ENCODE results near the gene SAMHD1.
A peak's percentile ranks its signal among the peaks of the same experiment; 100 is the strongest.

The SAMHD1 gene

DNA sequence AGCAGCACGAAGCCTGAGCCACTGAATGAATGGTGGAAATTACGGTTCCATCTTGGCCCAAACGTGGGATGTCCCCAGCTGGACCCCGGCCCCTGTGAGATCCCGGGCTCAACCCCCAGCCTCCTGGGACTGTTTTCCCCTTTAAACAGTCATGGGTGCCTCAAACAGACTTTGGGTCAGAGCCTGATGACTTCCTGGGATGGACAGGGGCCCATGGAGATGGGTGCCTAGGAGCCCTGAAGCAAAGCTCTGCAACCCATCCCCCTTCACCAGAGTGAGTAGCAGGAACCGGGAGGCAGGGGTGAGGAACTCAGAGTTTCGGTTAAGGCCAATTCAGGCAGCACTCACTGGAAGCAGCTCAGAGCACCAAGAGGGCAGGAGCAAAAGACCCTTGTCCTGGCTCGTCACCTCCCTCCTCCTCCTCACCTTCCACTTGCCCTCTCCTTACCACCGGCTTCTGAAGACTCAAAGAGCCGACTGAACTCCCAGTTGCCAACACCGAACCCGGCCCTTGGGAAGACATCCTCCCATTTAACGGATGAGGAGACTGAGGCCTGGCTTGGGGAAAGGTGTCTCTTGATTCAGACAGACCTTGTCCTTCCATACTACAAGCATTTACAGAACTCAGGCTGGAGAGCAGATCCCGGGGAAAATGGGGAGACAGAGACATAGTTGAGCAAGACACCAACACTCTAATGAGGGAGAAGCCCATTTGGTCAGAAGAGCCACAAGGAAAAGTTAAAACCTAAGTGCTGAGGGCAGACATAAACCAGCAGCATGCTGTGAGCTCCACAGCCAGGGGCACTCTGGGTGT is 90.5 kb downstream of the SAMHD1 start:
- H3K27ac ChIP-seq: peak overlapping the region; percentile 96
- TF ChIP-seq, protein P1, sequence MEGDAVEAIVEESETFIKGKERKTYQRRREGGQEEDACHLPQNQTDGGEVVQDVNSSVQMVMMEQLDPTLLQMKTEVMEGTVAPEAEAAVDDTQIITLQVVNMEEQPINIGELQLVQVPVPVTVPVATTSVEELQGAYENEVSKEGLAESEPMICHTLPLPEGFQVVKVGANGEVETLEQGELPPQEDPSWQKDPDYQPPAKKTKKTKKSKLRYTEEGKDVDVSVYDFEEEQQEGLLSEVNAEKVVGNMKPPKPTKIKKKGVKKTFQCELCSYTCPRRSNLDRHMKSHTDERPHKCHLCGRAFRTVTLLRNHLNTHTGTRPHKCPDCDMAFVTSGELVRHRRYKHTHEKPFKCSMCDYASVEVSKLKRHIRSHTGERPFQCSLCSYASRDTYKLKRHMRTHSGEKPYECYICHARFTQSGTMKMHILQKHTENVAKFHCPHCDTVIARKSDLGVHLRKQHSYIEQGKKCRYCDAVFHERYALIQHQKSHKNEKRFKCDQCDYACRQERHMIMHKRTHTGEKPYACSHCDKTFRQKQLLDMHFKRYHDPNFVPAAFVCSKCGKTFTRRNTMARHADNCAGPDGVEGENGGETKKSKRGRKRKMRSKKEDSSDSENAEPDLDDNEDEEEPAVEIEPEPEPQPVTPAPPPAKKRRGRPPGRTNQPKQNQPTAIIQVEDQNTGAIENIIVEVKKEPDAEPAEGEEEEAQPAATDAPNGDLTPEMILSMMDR (IDR thresholded peaks at IDR 0.05): no peak
- TF ChIP-seq ZFX (IDR thresholded peaks at IDR 0.05; ENCODE audit: borderline replicate concordance): no peak

DNA sequence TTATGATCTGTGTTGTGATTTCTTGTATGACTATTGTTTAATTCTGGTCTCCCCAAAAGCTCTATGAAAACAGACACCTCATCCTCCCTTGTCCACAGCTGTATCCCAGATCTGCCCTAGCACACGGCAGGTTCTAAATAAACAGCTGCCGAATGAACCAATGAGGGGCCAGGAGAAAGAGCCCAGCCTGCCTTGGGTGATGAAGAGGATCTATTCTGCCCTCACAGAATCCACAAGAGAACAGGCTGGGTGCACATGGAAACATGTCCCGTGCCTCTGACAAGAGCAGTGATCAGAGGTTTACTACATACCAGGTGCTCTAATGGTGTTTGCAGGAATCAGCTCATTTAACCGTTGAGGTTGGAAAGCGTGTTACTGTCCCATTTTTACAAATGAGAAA is 91.2 kb downstream of the SAMHD1 start:
- TF ChIP-seq ZFX (IDR thresholded peaks at IDR 0.05; ENCODE audit: borderline replicate concordance): no peak
- TF ChIP-seq, protein P1 (IDR thresholded peaks at IDR 0.05): no peak
- H3K27ac ChIP-seq: peak overlapping the region; percentile 96; the same call in 1 of the 2 replicates

DNA sequence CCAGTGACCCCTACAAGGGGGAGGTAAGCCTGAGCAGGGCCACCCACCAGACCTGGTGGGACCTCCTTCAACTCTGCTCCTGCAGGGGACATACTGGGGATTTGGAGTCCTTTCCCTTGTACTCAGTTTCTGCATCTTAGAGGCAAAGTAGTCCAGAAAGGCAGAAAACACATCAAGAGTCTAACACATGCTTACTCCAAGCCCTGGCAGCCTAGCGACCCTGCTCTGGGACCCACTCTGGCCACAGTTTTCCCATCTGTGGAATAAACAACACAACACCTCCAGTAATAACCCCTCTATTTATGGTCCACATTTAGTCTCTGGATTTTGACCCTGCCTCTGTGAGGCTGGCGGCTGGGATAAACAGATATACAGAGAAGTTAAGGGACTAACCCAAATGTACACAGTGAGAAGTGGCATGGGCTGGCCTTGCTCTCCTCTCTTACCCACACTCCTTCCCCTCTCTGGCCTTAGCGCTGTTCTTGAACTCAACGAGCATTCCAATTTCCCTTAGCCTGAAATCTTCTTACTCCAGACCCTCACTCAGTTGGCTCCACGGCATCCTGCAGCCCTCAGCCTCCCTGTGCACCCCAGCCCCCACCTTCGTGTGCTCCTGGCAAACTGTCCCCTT is 91.7 kb downstream of the SAMHD1 start:
- H3K27ac ChIP-seq: peak overlapping the region; percentile 96
- TF ChIP-seq, protein P1 (IDR thresholded peaks at IDR 0.05): no peak
- TF ChIP-seq ZFX (IDR thresholded peaks at IDR 0.05; ENCODE audit: borderline replicate concordance): no peak

DNA sequence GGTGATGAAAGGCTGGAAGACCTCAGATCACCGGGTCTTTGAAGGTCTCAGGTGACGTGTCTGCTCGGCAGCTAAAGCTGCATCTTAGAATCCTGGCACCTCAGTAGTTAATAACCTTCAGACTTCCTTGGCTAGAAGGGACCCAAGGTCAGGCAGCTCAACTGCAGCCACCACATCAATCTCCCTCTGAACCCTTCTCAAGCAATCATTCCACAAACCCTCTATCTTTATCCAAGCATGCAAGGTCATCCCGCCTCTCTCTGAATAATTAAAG is 92.3 kb downstream of the SAMHD1 start:
- TF ChIP-seq, protein P1 (IDR thresholded peaks at IDR 0.05): no peak
- TF ChIP-seq ZFX (IDR thresholded peaks at IDR 0.05; ENCODE audit: borderline replicate concordance): no peak
- peak overlapping the region; percentile 17 for H3K27ac ChIP-seq

DNA sequence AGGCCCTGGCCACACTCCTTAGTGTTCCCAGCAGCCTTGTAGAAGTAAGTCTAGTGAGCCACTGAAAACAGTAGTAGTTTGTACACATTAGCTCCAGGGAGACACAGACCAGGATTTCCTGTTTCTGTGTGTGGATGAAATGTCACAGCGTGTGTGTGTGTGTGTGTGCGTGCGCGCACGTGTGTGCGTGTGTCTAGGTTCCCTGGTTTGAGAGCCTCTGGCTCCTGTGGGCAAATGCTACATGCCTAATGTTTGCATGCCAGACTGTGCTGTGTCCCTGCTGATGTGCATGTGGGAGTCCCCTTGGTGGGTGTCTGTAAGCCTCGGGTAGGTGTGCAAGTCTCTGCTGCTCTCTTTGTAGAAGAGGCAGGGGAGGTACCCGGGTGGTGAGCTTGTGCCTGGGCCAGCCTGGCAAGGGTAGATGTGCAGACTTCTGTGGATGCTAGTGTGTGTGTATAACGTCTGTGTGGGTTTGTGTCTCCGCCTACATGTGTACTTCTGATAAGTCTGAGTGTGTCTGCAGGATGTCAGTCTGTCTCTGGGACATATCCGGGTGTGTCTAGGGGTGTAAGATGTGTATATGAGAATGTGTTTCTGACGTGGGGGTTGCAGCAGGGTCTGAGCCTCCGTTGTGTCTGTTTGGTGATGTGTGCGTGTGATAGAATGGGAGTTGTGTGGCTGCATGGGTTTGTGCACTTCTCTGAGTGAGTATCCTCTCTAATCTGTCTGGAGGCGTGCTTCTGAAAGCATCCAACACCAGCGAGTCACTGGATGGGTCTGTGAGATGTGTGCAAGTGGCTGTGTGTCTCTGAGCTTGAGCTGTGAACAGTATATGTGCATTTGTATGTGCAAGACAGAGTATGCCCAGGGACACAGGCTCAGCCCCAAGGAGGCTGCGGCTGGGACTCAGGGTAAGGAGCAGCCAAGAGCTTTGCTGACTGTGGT is 94.5 kb downstream of the SAMHD1 start:
- TF ChIP-seq ZFX (IDR thresholded peaks at IDR 0.05; ENCODE audit: borderline replicate concordance): no peak
- TF ChIP-seq, protein P1 (IDR thresholded peaks at IDR 0.05): no peak
- H3K27ac ChIP-seq: peak overlapping the region; percentile 35

DNA sequence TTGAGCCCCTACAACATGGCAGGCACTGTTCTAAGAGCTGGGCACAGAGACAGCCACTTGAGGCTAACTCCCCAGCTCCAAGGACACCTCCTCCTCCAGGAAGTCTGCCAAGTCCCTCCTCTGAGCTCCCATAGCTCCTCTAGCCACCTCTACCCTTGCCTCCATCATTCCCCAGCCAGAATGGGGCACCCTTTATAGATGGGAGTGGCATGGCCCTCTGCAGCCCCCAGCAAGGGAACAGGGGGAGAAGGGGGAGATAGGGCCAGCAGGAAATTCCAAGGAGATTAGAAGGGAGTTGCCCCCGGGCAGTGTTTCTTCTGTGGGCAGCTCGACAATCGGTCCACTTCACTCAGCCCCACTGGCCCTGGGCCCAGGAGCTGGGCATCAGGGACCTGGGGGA is 95.3 kb downstream of the SAMHD1 start:
- TF ChIP-seq ZFX (IDR thresholded peaks at IDR 0.05; ENCODE audit: borderline replicate concordance): no peak
- TF ChIP-seq, protein P1 (IDR thresholded peaks at IDR 0.05): no peak
- H3K27ac ChIP-seq: peak overlapping the region; percentile 35; the same call in 1 of the 2 replicates
